ACHN (cell line): ENCODE data around the gene TRMT10B.
"Not testable (repeated sequence)": the region's sequence is repeated elsewhere in the genome, so short reads cannot be mapped to it uniquely, and the experiment has no call there.

Source experiments
- DNase-seq: peaks from one replicate; pipeline ENCODE4 v3.0.0-alpha.2; 2015
- in situ Hi-C: cut with HindIII; loops from 2 replicates; pipeline ENCODE4 v1.10.0; 2017; ENCODE audit warnings: low sequenced_read_pairs, low pct_ligation_motif_present, low pct_unique_long_range_greater_than_20kb

Gene TRMT10B

GRCh38 chr9:37784616-37785483, 31.2 kb downstream of the TRMT10B start, which contains the start of gene EXOSC3:
TSS of gene EXOSC3 (minus strand) at chr9:37785064. CDS start at chr9:37785044, 20 bp downstream.
- peak; percentile 89 for DNase-seq
- in situ Hi-C loops: no loop called here

DNA sequence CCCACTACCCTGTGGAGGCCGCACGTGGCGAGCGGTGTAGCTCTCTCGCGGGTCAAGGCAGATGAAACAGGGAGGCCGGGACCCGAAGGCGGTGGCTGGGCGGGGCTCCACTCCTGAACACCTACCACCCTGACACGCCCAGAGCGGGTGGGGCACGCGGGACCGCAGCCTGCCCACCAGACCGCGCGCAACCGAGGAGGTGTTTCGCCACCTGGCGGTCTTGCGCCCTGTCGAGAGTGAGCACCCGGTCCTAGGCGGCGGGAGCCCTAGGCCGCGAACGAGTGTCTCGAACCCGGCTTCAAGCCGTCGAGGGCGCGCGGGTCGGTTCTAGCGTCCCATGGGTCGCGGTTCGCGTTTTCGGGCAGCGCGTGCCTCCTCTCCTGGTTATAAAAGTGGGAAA, 33.5 kb downstream of the TRMT10B start:
- in situ Hi-C loops: no loop called here
- DNase-seq: no peak

GRCh38 chr9:37788332-37788731, 34.7 kb downstream of the TRMT10B start:
- no peak for DNase-seq

GRCh38 chr9:37790096-37790495, 36.5 kb downstream of the TRMT10B start:
- in situ Hi-C loops: no loop called here
- DNase-seq: no peak

More at GRCh38 chr9:37788332-37788731, 34.7 kb downstream of the TRMT10B start:
- in situ Hi-C loops: no loop called here

GRCh38 chr9:37792122-37792521, 38.5 kb downstream of the TRMT10B start:
- DNase-seq: no peak
- in situ Hi-C loops: no loop called here

DNA sequence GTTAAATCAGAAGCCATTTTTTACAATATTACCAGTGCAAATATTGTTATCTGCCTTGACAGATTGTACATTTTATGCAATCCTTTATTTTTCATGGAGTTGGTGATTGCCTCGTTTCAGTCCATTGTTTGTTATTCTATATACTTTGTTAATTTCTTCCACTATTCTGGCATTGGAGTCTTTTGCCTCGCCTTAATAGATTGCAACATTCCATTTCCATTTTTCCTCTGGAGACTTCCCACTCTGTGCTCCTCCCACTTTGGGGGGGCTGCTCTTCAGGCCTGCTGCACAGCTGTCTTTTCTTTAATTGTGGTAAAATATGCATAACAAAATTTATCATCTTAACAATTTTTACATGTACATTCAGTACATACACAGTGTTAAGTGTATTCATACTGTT, 42.6 kb downstream of the TRMT10B start:
- in situ Hi-C loops: no loop called here
- DNase-seq: no peak

DNA sequence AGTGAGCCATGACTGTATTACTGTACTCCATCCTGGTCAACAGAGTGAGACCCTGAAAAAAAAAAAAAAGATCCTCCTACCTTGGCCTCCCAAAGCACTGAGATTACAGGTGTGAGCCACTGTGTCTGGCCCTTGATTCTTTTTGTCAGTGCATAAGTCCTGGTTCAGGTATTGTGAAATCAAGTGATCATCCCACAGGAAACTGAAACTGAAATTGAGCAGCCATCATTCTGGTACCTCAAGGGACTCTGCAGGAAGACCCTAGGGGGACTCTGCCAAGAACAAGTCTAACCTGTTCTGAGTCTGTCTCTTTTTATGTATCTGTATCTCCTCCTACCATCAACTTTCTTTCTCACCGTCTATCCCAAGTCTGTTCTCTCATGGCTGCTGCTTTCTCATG, 45.1 kb downstream of the TRMT10B start:
- in situ Hi-C loops: no loop called here
- DNase-seq: no peak

- peak; percentile 79 for DNase-seq
- in situ Hi-C loops: no loop called here
Measured at GRCh38 chr9:37800631-37801286, 47.2 kb downstream of the TRMT10B start, which contains the start of gene DCAF10. TSS of gene DCAF10 (plus strand) at chr9:37800797. CDS start at chr9:37800867, 70 bp downstream.

- DNase-seq: peak; percentile 19
- in situ Hi-C loops: no loop called here
Measured at GRCh38 chr9:37801287-37801850, 47.8 kb downstream of the TRMT10B start.

- in situ Hi-C loops: no loop called here
Measured at GRCh38 chr9:37801959-37802711, 48.5 kb downstream of the TRMT10B start.

DNA sequence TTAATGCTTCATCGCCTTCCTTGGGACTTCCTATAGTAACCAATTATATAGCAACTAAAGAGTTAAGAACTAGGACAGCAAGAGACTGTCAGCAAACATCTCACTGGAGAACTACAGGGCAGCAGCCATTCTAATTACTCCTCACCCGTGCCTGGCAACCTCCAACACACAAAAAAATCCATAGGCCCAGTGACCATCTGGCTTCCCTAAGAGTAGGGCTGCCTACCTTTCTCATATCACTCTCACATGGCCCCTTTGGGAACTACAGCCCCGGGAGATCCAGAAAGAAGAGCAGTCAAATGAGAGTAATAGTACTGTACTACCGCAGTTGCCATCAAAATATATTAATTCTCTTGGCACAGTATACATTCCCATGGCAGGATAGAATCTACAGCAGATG, 52.7 kb downstream of the TRMT10B start:
- in situ Hi-C loops: no loop called here
- DNase-seq: no peak

More at GRCh38 chr9:37801959-37802711, 48.5 kb downstream of the TRMT10B start:
- DNase-seq: no peak

DNA sequence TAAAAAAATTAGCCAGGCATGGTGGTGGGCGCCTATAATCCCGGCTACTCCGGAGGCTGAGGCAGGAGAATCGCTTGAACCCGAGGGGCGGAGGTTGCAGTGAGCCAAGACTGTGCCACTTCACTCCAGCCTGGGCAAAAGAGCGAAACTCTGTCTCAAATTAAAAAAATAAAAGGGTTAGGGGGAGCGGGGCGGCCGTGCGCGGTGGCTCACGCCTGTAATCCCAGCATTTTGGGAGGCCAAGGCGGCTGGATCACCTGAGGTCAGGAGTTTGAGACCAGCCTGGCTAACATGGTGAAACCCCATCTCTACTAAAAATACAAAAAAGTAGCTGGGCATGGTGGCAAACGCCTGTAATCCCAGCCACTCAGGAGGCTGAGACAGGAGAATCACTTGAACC, 56.1 kb downstream of the TRMT10B start:
- DNase-seq, in situ Hi-C loops: not testable (repeated sequence)

- in situ Hi-C loops: no loop called here
- no peak for DNase-seq
Measured at GRCh38 chr9:37811906-37812476, 58.4 kb downstream of the TRMT10B start.

- in situ Hi-C loops: no loop called here
Measured at GRCh38 chr9:37812773-37813379, 59.3 kb downstream of the TRMT10B start.

DNA sequence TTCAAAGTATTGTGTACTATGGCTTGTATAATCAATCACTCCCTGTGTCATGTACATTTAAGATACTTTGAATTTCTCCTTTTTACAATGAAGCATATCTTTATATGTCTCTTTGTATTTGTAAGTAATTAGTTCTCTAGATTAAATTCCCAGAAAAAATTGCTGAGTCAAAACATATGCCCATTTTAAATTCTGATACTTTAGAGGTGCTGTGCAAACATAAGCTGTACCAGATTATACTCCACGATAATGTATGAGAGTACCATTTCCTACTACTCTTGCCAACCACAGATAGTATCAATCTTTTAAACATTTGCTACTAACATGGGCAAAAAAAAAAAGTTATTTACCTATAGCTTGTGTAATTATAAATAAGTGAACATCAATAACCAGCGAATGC, 65.2 kb downstream of the TRMT10B start:
- in situ Hi-C loops: no loop called here
- no peak for DNase-seq

More at GRCh38 chr9:37812773-37813379, 59.3 kb downstream of the TRMT10B start:
- DNase-seq: no peak

GRCh38 chr9:37820142-37820541, 66.5 kb downstream of the TRMT10B start:
- DNase-seq: no peak
- in situ Hi-C loops: no loop called here

- DNase-seq, in situ Hi-C loops: not testable (repeated sequence)
Measured at GRCh38 chr9:37825174-37825573, 71.6 kb downstream of the TRMT10B start.
